ENCODE measurements around the gene SLC23A1.
"Not testable (repeated sequence)": the region's sequence is repeated elsewhere in the genome, so short reads cannot be mapped to it uniquely, and the experiment has no call there.

The SLC23A1 gene

DNA sequence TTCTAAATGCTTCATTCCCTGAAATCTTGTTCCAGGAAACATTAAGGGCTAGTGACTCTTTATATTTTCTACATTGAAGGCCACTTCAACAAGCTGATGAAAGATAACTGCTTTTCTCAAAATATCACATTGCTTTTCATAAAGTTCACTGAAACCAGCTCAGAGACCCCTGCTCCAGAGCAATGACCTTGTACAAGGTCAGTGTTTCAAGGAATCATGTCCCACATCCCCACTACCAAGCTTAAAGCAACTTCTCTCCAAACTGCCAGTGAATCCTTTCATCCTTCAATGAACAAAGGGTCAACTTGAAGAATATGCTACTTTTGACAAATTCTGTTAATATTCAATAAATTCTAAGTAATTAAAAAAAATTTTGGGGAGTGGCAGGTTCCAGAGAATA, 32.8 kb upstream of the SLC23A1 start:
- no peak overlapping the region for H2AFZ ChIP-seq (ENCODE audit: low read length, unreplicated experiment)

DNA sequence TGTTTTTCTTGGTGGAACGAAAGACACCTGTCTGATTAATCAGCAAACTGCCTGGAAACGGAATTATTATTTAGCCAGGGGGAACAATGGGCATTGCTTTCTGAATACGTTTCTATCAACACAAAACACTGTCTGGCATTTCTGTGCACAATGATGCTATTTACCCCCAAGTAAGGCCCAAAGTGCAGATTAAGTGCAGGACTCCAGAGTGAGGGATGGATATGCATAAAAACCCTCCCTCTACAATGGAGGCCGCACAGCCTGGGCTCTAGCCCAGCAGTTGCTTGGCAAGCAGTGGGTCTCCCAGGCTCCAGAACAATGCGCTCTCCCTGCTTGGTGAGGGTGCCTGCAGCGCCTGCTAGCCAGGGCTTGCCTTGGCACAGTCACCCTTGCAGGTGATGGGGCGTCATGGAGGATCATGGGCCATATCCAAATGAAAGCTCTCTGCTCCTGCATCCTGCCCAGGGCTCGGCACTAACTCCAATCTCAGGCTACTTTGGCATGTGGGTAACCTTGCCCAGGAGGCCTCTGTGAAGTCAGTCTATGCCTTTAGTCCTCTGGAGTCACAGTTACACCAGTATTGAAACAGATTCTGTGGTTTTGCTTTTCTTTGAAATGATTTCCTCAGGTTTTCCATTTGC, 32.2 kb upstream of the SLC23A1 start:
- Histone ChIP-seq H3K79me2 (ENCODE audit: control insufficient read depth, insufficient read depth, low read length, unreplicated experiment) (no peaks in the 10 kb centered on the region), H3K27ac (ENCODE audit: low read depth, low read length) (no peak overlapping the region), H3K4me1 (ENCODE audit: control insufficient read depth, insufficient read depth, low read length, unreplicated experiment) (no peaks in the 10 kb centered on the region)

More for the DNA sequence above, 32.8 kb upstream of the SLC23A1 start:
- Histone ChIP-seq H3K27me3 (ENCODE audit: insufficient read depth, low read length) (no peaks in the 10 kb centered on the region), H3K27ac (ENCODE audit: low read depth, low read length) (no peak overlapping the region), H3K4me3 (ENCODE audit: low read depth, low read length) (no peak overlapping the region), H3K4me1 (ENCODE audit: control insufficient read depth, insufficient read depth, low read length, unreplicated experiment) (no peaks in the 10 kb centered on the region), H3K79me2 (ENCODE audit: control insufficient read depth, insufficient read depth, low read length, unreplicated experiment) (no peaks in the 10 kb centered on the region), H3K36me3 (ENCODE audit: insufficient read depth, low read length) (no peaks in the 10 kb centered on the region)

DNA sequence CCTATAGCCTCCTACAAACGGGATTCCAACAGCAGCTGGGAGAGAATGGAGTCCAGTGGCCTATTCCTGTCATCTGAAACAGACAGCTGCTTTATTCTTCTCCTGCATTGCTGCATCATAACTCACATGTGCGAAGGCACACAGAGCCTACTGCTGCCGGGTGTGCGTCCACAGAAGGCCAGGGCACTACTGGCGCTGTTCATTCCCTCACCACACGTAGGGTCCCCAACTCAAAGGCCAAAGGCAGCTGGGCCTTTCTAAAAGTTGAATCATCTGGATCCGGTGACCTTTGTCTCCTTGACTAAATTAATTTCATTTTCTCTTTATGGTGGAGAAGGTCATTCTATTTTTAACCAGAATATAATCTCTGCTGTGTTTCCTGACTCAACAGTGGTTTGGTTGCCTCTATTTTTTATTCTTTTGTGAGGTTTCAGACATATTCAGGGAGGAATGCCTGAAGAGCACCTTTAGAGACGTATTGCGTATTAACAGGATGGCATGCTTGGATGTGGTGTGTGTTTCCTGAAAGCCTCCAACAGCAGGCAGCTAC, 31.6 kb upstream of the SLC23A1 start:
- Histone ChIP-seq H3K27ac (ENCODE audit: low read depth, low read length) (no peak overlapping the region), H2AFZ (ENCODE audit: low read length, unreplicated experiment) (no peak overlapping the region), H3K36me3 (ENCODE audit: insufficient read depth, low read length) (no peaks in the 10 kb centered on the region), H3K4me1 (ENCODE audit: control insufficient read depth, insufficient read depth, low read length, unreplicated experiment) (no peaks in the 10 kb centered on the region), H3K79me2 (ENCODE audit: control insufficient read depth, insufficient read depth, low read length, unreplicated experiment) (no peaks in the 10 kb centered on the region), H3K27me3 (ENCODE audit: insufficient read depth, low read length) (no peaks in the 10 kb centered on the region), H3K4me3 (ENCODE audit: low read depth, low read length) (no peak overlapping the region)

More for the DNA sequence above, 32.2 kb upstream of the SLC23A1 start:
- H3K27me3 ChIP-seq (ENCODE audit: insufficient read depth, low read length) = no peaks in the 10 kb centered on the region
- H2AFZ ChIP-seq (ENCODE audit: low read length, unreplicated experiment) = no peak overlapping the region
- H3K36me3 ChIP-seq (ENCODE audit: insufficient read depth, low read length) = no peaks in the 10 kb centered on the region
- no peak overlapping the region for H3K4me3 ChIP-seq (ENCODE audit: low read depth, low read length)

DNA sequence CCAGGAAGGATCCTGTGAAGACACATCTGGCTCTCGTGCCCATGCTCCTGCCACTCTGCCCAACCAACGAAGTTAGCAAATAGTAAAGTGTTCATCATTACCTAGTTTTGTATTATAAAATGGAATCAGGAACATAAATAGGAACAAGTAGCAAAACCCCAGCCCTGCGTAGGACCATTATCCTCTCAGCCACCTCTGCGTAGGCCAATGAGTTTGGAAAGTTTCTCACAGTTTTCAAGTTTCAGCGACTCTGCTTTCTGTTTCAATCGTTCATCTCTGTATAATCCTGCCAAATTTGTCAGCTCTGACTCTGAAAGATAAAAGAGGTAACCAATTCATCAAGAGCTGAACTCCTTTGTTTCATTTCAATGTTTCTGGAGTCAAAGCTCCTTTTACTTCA, 30.9 kb upstream of the SLC23A1 start:
- Histone ChIP-seq H3K27me3 (ENCODE audit: insufficient read depth, low read length) (no peaks in the 10 kb centered on the region), H2AFZ (ENCODE audit: low read length, unreplicated experiment) (no peak overlapping the region), H3K36me3 (ENCODE audit: insufficient read depth, low read length) (no peaks in the 10 kb centered on the region), H3K4me3 (ENCODE audit: low read depth, low read length) (no peak overlapping the region), H3K27ac (ENCODE audit: low read depth, low read length) (no peak overlapping the region), H3K4me1 (ENCODE audit: control insufficient read depth, insufficient read depth, low read length, unreplicated experiment) (no peaks in the 10 kb centered on the region), H3K79me2 (ENCODE audit: control insufficient read depth, insufficient read depth, low read length, unreplicated experiment) (no peaks in the 10 kb centered on the region)

DNA sequence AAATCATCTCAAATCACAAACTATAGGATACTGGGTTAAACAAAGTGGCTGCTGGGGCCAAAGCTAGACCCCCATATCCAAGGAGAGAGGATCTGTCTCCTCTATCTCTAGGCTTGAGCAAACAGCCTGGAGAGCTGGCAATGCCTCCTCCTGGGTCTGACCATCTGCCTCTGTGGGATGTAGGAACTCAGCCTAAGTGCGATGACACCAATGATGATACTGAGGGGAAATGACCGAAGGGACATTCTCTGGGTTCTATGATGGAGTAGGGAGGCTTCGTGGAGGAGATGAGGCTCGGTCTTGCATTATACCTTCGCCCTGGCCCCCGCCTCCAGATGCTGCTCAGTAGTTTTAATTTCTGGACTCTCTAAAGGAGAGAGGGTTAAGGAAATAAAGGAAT, 30.1 kb upstream of the SLC23A1 start:
- no peak overlapping the region for H3K4me3 ChIP-seq (ENCODE audit: low read depth, low read length)
- no peak overlapping the region for H3K27ac ChIP-seq (ENCODE audit: low read depth, low read length)
- no peaks in the 10 kb centered on the region for H3K27me3 ChIP-seq (ENCODE audit: insufficient read depth, low read length)
- no peak overlapping the region for H2AFZ ChIP-seq (ENCODE audit: low read length, unreplicated experiment)
- no peaks in the 10 kb centered on the region for H3K4me1 ChIP-seq (ENCODE audit: control insufficient read depth, insufficient read depth, low read length, unreplicated experiment)
- no peaks in the 10 kb centered on the region for H3K36me3 ChIP-seq (ENCODE audit: insufficient read depth, low read length)
- no peaks in the 10 kb centered on the region for H3K79me2 ChIP-seq (ENCODE audit: control insufficient read depth, insufficient read depth, low read length, unreplicated experiment)

DNA sequence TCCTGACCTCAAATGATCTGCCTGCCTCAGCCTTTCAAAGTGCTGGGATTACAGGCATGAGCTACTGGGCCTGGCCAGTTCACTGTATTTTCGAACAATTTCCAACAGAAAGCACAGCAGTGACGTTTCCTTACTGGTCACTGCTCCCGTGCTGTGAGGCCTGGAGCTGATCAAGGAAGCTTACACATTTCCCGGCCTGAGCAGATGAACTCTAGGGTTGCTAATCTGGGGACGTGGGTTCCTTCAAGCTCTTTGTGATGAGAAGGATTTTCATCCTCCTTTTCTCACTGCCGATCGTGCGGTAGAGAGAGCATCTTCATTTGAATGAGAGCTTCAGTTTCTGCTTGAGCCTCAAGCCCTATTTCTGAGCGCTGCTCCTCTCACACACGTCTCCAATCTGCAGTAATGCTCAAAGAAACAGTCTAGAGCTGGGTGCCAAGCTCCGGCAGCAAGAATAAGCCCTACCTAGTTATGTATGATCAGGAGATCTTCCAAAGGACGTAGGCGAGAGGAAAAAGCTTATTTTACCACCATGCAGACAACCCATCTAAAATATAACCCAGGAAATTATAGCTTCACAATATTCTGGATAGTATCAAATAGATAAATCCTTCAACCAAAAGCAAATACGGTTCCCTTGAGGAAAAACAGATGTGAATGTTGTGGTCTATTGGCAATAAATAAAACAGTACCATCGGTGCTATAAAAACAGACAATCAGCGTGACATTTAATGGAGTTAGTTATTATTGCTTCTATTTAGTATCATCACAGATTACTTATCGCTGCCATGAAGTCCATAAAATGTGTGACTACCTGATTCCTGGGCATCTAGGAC, 28.1 kb upstream of the SLC23A1 start:
- Histone ChIP-seq H2AFZ (ENCODE audit: low read length, unreplicated experiment) (no peak overlapping the region), H3K4me1 (ENCODE audit: control insufficient read depth, insufficient read depth, low read length, unreplicated experiment) (no peaks in the 10 kb centered on the region), H3K79me2 (ENCODE audit: control insufficient read depth, insufficient read depth, low read length, unreplicated experiment) (no peaks in the 10 kb centered on the region), H3K36me3 (ENCODE audit: insufficient read depth, low read length) (no peaks in the 10 kb centered on the region), H3K4me3 (ENCODE audit: low read depth, low read length) (no peak overlapping the region), H3K27me3 (ENCODE audit: insufficient read depth, low read length) (no peaks in the 10 kb centered on the region), H3K27ac (ENCODE audit: low read depth, low read length) (no peak overlapping the region)

DNA sequence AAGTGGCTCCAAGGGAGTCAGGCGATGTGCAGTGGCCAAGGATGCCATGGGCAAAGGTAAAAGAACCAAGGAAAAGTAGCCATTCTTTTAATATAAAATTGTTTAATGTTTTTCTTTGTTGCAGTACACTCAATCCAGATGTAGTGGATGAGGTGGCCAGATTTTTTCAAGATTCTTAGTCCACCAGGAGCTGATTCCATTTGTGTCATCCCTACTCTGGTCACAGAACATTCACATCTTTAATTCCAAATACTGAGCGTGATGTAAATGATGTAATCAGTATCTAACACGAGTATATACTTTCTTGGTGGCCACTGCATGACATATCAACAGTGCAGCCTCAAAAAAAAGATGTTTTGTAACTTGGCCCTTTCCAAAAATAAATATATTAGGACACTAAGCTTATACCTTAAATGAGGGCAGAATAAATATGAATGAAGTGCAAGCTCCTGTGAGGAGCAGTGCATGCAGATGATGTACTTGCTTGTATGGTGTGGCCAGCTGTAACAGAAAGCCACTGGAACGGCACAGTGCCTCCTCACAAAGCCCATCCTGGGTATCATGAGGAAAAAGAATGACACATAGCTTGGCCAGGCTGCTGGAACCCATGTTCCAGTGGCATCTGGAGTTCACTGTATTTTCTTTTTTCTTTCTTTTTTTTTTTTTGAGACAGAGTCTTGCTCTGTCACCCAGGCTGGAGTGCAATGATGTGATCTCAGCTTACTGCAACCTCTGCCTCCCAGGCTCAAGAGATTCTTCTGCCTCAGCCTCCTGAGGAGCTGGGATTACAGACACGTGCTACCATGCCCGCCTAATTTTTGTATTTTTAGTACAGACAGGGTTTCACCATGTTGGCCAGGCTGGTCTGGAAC, 27.3 kb upstream of the SLC23A1 start:
- Histone ChIP-seq H2AFZ (ENCODE audit: low read length, unreplicated experiment) (no peak overlapping the region), H3K27ac (ENCODE audit: low read depth, low read length) (no peak overlapping the region), H3K79me2 (ENCODE audit: control insufficient read depth, insufficient read depth, low read length, unreplicated experiment) (no peaks in the 10 kb centered on the region), H3K27me3 (ENCODE audit: insufficient read depth, low read length) (no peaks in the 10 kb centered on the region), H3K4me1 (ENCODE audit: control insufficient read depth, insufficient read depth, low read length, unreplicated experiment) (no peaks in the 10 kb centered on the region), H3K36me3 (ENCODE audit: insufficient read depth, low read length) (no peaks in the 10 kb centered on the region), H3K4me3 (ENCODE audit: low read depth, low read length) (no peak overlapping the region)

DNA sequence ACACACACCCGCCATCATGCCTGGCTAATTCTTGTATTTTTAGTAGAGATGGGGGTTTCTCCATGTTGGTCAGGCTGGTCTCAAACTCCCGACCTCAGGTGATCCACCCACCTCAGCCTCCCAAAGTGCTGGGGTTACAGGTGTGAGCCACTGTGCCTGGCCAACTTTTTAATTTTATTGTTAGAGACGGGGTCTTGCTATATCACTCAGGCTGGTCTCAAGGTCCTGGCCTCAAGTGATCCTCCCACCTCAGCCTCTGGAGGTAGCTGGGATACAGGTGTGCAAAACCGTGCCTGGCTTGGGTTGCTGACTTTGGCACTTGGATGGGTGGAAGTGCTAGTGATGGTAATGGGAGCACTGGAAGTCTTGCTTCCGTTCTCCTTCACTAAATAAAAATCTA, 26.0 kb upstream of the SLC23A1 start:
- not testable (repeated sequence) for H3K4me1 ChIP-seq (ENCODE audit: control insufficient read depth, insufficient read depth, low read length, unreplicated experiment)

DNA sequence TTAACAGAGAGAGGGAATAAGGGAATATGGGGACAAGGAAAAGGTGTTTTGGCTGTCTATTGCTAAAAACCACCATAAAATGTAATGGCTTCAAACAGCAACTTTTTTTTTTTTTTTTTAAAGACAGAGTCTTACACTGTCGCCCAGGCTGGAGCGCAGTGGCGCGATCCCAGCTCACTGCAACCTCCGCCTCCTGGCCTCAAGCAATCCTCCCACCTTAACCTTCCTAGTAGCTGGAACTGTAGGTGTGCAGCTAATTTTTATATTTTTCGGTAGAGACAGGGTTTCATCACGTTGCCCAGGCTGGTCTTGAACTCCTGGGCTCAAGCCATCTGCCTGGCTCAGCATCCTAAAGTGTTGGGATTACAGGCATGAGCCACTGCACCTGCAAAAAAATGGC, 25.1 kb upstream of the SLC23A1 start:
- no peak overlapping the region for H3K27ac ChIP-seq (ENCODE audit: low read depth, low read length)
- no peak overlapping the region for H2AFZ ChIP-seq (ENCODE audit: low read length, unreplicated experiment)
- H3K36me3 ChIP-seq (ENCODE audit: insufficient read depth, low read length) = no peaks in the 10 kb centered on the region
- peaks cover 6% of the 10 kb centered on the region for H3K4me1 ChIP-seq (ENCODE audit: control insufficient read depth, insufficient read depth, low read length, unreplicated experiment)
- no peak overlapping the region for H3K4me3 ChIP-seq (ENCODE audit: low read depth, low read length)
- no peaks in the 10 kb centered on the region for H3K27me3 ChIP-seq (ENCODE audit: insufficient read depth, low read length)
- no peaks in the 10 kb centered on the region for H3K79me2 ChIP-seq (ENCODE audit: control insufficient read depth, insufficient read depth, low read length, unreplicated experiment)

More for the DNA sequence above, 26.0 kb upstream of the SLC23A1 start:
- H3K36me3 ChIP-seq (ENCODE audit: insufficient read depth, low read length); H3K27ac ChIP-seq (ENCODE audit: low read depth, low read length); H2AFZ ChIP-seq (ENCODE audit: low read length, unreplicated experiment); H3K79me2 ChIP-seq (ENCODE audit: control insufficient read depth, insufficient read depth, low read length, unreplicated experiment); H3K4me3 ChIP-seq (ENCODE audit: low read depth, low read length); H3K27me3 ChIP-seq (ENCODE audit: insufficient read depth, low read length): not testable (repeated sequence)

DNA sequence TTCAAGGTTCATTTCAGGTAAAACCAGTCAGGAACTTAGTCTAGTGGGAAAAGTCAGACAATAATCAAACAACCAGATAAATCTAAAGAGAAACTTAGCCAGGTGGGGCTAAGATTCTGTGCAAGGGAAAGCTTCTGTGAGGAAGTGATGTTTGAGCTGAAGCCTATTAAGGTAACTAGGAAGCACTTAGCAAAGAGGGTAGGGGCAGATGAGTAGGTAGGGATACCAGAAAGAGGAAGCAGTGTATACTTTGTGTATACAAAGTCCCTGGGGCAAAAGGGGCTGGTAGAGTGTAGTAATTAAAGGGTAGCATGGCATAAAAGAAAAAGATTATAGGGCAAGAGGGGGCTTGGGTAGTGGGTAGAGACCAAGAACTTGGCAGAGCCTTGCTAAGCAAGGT, 24.4 kb upstream of the SLC23A1 start:
- Histone ChIP-seq H3K27ac (ENCODE audit: low read depth, low read length) (no peak overlapping the region), H3K27me3 (ENCODE audit: insufficient read depth, low read length) (no peaks in the 10 kb centered on the region), H3K36me3 (ENCODE audit: insufficient read depth, low read length) (no peaks in the 10 kb centered on the region), H3K4me1 (ENCODE audit: control insufficient read depth, insufficient read depth, low read length, unreplicated experiment) (peaks cover 11% of the 10 kb centered on the region), H3K79me2 (ENCODE audit: control insufficient read depth, insufficient read depth, low read length, unreplicated experiment) (no peaks in the 10 kb centered on the region), H2AFZ (ENCODE audit: low read length, unreplicated experiment) (no peak overlapping the region), H3K4me3 (ENCODE audit: low read depth, low read length) (no peak overlapping the region)

Measured in ACC112 (cell line).